HepG2 (cell line): ENCODE data around the gene TBC1D14.

Source experiments
- CBFB ChIP-seq: sonication (generic); formaldehyde crosslinking; IDR thresholded peaks from 2 replicates; pipeline ENCODE4 v1.4.0; 2020; ENCODE audit warnings: missing genetic modification reagents
- FOXM1 ChIP-seq: sonication (generic); formaldehyde crosslinking; IDR thresholded peaks from 2 replicates; pipeline ENCODE4 v1.5.0; 2020; ENCODE audit warnings: missing genetic modification reagents
- HDAC6 ChIP-seq: fragments of 200-600 bp; sonication (generic); IDR thresholded peaks from 2 replicates; pipeline ENCODE4 v1.7.0; 2017; ENCODE audit warnings: mild to moderate bottlenecking, antibody characterized with exemption, low read length, low read depth
- NFE2 ChIP-seq: sonication (generic); formaldehyde crosslinking; IDR thresholded peaks from 2 replicates; pipeline ENCODE4 v1.4.0; 2020; ENCODE audit warnings: missing genetic modification reagents
- NFE2L1 ChIP-seq: sonication (generic); formaldehyde crosslinking; IDR thresholded peaks from 2 replicates; pipeline ENCODE4 v1.4.0; 2020; ENCODE audit warnings: missing genetic modification reagents, mild to moderate bottlenecking, borderline replicate concordance

- TF ChIP-seq NFE2 (CRISPR knock-in tag) (no peak), CBFB (CRISPR knock-in tag) (no peak), HDAC6 (no peak), NFE2L1 (CRISPR knock-in tag) (no peak), FOXM1 (CRISPR knock-in tag) (no peak)
Observed at GRCh38 chr4:6889101-6889735, 20.4 kb upstream of the TBC1D14 start.
